Heart left ventricle (tissue), 16 donors: ENCODE measurements around the gene ETNPPL. TPM values are rescaled to one million over a fixed set of nuclear protein-coding genes. Genes with fewer than 3 reads are reported as not detected.

Source experiments
- ATAC-seq, 4 donors: fragments of 200-7000 bp; cut with Tn5 transposase; one replicate each; pipeline ENCODE4 v1.9.1; 2020 to 2022; ENCODE audit warnings: moderate library complexity in 4 of 4, mild to moderate bottlenecking in 3 of 4, moderate number of reproducible peaks in 1 of 4
- DNase-seq, 5 donors: peaks; one replicate each; pipeline ENCODE4 v3.0.0-alpha.2; 2020
- H3K27ac ChIP-seq, 12 donors: fragments of 200-600 bp; sonication (generic) in 4 of 12; one replicate each; pipeline versions ENCODE4 v1.5.0 to v1.8.0; 2016 to 2022; ENCODE audit warnings: mild to moderate bottlenecking in 2 of 12
- H3K27me3 ChIP-seq, 9 donors: fragments of 200-600 bp; sonication (generic) in 2 of 9; one replicate each; pipeline versions ENCODE4 v1.5.1 to v1.8.0; 2016 to 2022; ENCODE audit warnings: mild to moderate bottlenecking in 3 of 9
- H3K36me3 ChIP-seq, 9 donors: fragments of 200-600 bp; sonication (generic) in 2 of 9; one replicate each; pipeline versions ENCODE4 v1.5.0 to v1.8.0; 2018 to 2022; ENCODE audit warnings: mild to moderate bottlenecking in 2 of 9
- H3K4me1 ChIP-seq, 12 donors: fragments of 200-600 bp; sonication (generic) in 4 of 12; one replicate each; pipeline versions ENCODE4 v1.5.0 to v1.8.0; 2016 to 2022; ENCODE audit warnings: mild to moderate bottlenecking in 3 of 12
- H3K4me3 ChIP-seq, 12 donors: fragments of 200-600 bp; sonication (generic) in 4 of 12; one replicate each; pipeline versions ENCODE4 v1.5.0 to v1.8.0; 2017 to 2022; ENCODE audit warnings: mild to moderate bottlenecking in 9 of 12, moderate library complexity in 4 of 12
- H3K9me3 ChIP-seq, 12 donors: fragments of 200-600 bp; sonication (generic) in 4 of 12; one replicate each; pipeline versions ENCODE4 v1.5.0 to v1.8.0; 2016 to 2022; ENCODE audit warnings: mild to moderate bottlenecking in 1 of 12
- CTCF ChIP-seq, 12 donors: fragments of 200-600 bp; sonication (generic) in 4 of 12; IDR thresholded peaks; one replicate each; pipeline versions ENCODE4 v1.5.0 to v1.8.0; 2018 to 2022; ENCODE audit warnings: antibody characterized with exemption in 12 of 12, mild to moderate bottlenecking in 5 of 12
- POLR2A ChIP-seq, 2 donors: fragments of 450-650 bp; IDR thresholded peaks; one replicate each; pipeline ENCODE4 v1.6.1; 2017; ENCODE audit warnings: antibody characterized with exemption in 2 of 2, mild to moderate bottlenecking in 2 of 2, moderate library complexity in 2 of 2
- WGBS, 4 donors: extraction: QIAGEN DNeasy Blood & Tissue Kit in 2 of 4; methylation state at CpG; one replicate each; pipeline versions ENCODE4 v1.1.5 to v1.1.7; 2013 to 2018; 5-methylcytosine and 5-hydroxymethylcytosine counted together
- intact Hi-C, 10 donors: fragments of 100-400 bp; cut with DNase I; formaldehyde crosslinking; loops; one replicate each; pipeline versions ENCODE4 v1.11.1 to v1.14.2; 2022
- polyA plus RNA-seq, 2 donors: library from polyadenylated mRNA; stranded (reverse); fragments of 200-250 nt; gene quantifications; one replicate each; pipeline ENCODE4 v1.2.3, GENCODE V29; 2013
- total RNA-seq, 9 donors: library from RNA; depleted of rRNA in 2 of 9; stranded (reverse); fragments of >200 nt in 2 of 9; fragmentation: NEBNext Ultra II Directional in 3 of 9; extraction: Animal tissue kit (Norgen Biotek cat#: 25700) in 3 of 9; gene quantifications; one replicate each; pipeline versions ENCODE4 v1.1.0 to v1.2.4, GENCODE V29; 2016 to 2023
- donor health status: ischemic (EF 13 %, LVEDD 7.1; RV severe dilation, severe dysfunction).
- donor health status: healthy with polysubstance abuse.
- donor health status: DM: no; HTN: yes; CAD: no.
- donor health status: DM: no; HTN: no; CAD: no.
- donor health status: ischemic (EF 25% LVEDD 6.9; RV normal size, moderate dysfunction).
- donor health status: ischemic (EF 25% LVEDD 5.7; RV mildly dilated, moderate dysfunction).
- donor health status: healthy.
- donor health status: DM: yes; HTN: yes; CAD: no.
- donor health status: ischemic (EF 35%, LVEDD 5.7; RV mildly dilated, moderate dysfunction).
- donor health status: nonischemic (EF 11% LVEDD 7.7; RV severe dilation, severe dysfunction).
- donor health status: DM: yes; HTN: yes; CAD: no.
- donor health status: PGD.
- donor health status: ischemic (EF 29% LVEDD 5.4; RV normal size, mild dysfunction).
- donor health status: nonischemic (EF 23%, LVEDD 6.1; RV moderate dilation, normal function).

The ETNPPL gene
- total and polyA plus RNA-seq, 11 donors: 2.2 to 11.5 (median 7.5) TPM

DNA sequence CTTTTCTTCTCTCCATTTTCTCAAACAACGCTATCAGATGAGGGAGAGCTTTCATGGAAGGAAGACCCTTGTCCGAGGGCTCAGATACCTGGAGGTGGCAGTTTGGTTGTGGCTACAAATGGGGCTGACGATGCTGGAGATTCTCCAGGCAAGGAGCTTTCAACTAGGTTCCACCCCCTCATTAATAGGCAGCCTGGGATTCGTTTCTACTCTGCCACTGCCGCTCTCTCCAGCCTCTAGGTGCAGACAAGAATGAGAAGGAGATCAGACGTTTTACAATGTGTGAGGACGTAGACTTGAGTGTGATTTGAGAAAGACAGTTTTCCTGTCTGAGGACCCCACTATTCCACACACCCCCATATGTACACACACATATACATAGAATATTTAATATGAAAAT is 53.1 kb downstream of the ETNPPL start:
- H3K9me3 ChIP-seq: no peaks in the 10 kb centered on the region
- H3K4me1 ChIP-seq: no peaks in the 10 kb centered on the region
- intact Hi-C loops: no loop called here
- no peak overlapping the region for H3K4me3 ChIP-seq
- H3K36me3 ChIP-seq: no peaks in the 10 kb centered on the region
- WGBS, 4 donors: 41 to 53% (median 45%) methylated on average over 7 of the region's 7 CpGs
- DNase-seq (no peak), ATAC-seq (no peak)
- H3K27me3 ChIP-seq: no peaks in the 10 kb centered on the region
- no peak overlapping the region for H3K27ac ChIP-seq
- no peak for TF ChIP-seq CTCF (IDR thresholded peaks at IDR 0.05)
- TF ChIP-seq POLR2A (IDR thresholded peaks at IDR 0.05): no peak

- Histone ChIP-seq H3K36me3 (no peaks in the 10 kb centered on the region), H3K9me3 (no peaks in the 10 kb centered on the region), H3K27ac (no peak overlapping the region), H3K27me3 (no peaks in the 10 kb centered on the region), H3K4me3 (no peak overlapping the region), H3K4me1 (no peaks in the 10 kb centered on the region)
- TF ChIP-seq POLR2A (IDR thresholded peaks at IDR 0.05) (no peak), CTCF (IDR thresholded peaks at IDR 0.05) (no peak)
- no peak for DNase-seq
- 81 to 85% (median 83%) methylated on average over 10 of the region's 10 CpGs for WGBS, 4 donors
- intact Hi-C loops: no loop called here
- ATAC-seq: no peak
Observed at GRCh38 chr4:108709234-108709633, 53.6 kb downstream of the ETNPPL start.

GRCh38 chr4:108706289-108706688 is 56.6 kb downstream of the ETNPPL start:
- DNase-seq (no peak), ATAC-seq (no peak)
- WGBS, 4 donors: 61 to 73% (median 68%) methylated on average over 4 of the region's 4 CpGs
- intact Hi-C loops: no loop called here
- TF ChIP-seq POLR2A (IDR thresholded peaks at IDR 0.05) (no peak), CTCF (IDR thresholded peaks at IDR 0.05) (no peak)
- H3K4me3 ChIP-seq: no peak overlapping the region
- no peaks in the 10 kb centered on the region for H3K4me1 ChIP-seq
- H3K27ac ChIP-seq: no peak overlapping the region
- no peaks in the 10 kb centered on the region for H3K36me3 ChIP-seq
- no peaks in the 10 kb centered on the region for H3K27me3 ChIP-seq
- H3K9me3 ChIP-seq: no peaks in the 10 kb centered on the region

DNA sequence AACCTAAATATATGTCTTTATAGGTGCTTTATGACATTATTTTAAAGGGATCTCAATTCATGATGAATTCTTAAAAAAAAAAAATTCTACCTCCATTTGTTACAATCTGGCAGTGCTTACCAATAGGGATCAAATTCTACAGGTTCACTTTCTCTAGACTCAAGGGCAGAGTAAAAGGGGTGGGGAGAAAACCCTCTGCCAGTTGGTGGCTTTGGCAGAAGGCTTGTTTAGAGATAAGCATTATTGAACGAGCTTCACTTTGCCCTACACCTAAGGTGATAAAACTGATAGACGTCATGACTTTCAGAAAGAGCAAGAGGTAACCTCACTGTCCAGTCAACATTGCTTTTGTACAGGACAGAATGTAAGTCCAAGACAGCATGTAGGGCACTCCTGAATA is 58.9 kb downstream of the ETNPPL start:
- no peak for TF ChIP-seq POLR2A (IDR thresholded peaks at IDR 0.05)
- TF ChIP-seq CTCF (IDR thresholded peaks at IDR 0.05): no peak

More for the DNA sequence above, 58.9 kb downstream of the ETNPPL start:
- H3K4me3 ChIP-seq: no peak overlapping the region
- H3K27me3 ChIP-seq: no peaks in the 10 kb centered on the region
- intact Hi-C loops: no loop called here
- no peak overlapping the region for H3K27ac ChIP-seq
- H3K4me1 ChIP-seq: no peaks in the 10 kb centered on the region
- H3K36me3 ChIP-seq: no peaks in the 10 kb centered on the region
- no peak for ATAC-seq
- H3K9me3 ChIP-seq: no peaks in the 10 kb centered on the region
- DNase-seq: no peak
- 48 to 59% (median 53%) methylated on average over 2 of the region's 2 CpGs for WGBS, 4 donors
